ENCODE measurements around the gene CA5A. TPM values are rescaled to one million over a fixed set of nuclear protein-coding genes. Genes with fewer than 3 reads are reported as not detected.

Gene CA5A
- total RNA-seq, 2 donors from 2014 or later: not detected

DNA sequence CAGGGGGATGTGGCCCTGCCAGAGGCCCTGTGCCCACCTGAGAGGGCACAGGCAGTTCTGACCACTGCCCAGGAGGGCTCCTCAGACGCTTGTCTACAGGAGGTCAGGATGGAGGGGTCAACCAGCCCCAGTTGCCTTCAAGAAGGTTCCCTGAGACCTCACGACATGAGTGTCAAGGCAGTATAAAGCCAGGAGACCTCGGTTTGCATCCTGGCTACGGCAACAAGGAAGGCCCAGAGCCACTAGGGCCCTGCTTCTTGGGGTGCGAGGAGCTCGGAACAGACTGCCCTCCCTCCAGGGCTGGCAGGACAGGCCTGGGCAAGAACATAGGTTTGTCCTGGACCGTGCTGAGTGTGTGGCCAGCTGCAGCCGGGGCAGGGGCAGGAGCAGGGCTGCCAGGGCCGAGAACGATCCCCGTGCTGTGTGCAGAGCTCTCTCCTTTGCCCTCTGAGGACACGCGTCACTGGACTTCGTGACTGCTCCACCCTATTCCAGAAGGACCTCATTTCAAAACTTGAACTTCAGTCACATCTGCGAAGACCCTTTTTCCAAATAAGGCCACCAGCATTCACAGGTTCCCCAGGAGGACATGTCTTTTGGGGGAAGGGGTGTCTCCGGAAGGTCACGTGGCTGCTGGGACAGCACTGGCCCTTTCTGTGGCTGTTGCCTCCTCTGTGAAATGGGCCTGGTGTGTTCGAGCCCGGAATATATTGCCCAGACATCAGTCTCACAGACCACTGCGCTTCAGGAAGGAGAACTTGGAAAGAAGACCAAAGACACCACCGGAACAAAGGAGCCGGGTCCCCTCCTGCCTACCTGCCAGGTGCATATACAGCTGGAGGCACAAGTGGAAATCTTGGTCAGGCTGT lies 94.8 kb downstream of the CA5A start:
- no peaks in the 10 kb centered on the region for H3K4me1 ChIP-seq
- no peaks in the 10 kb centered on the region for H3K36me3 ChIP-seq
- H3K27me3 ChIP-seq: no peaks in the 10 kb centered on the region
- H3K9me3 ChIP-seq: no peaks in the 10 kb centered on the region
- H3K9ac ChIP-seq (ENCODE audit: low read depth in 2 of 2, low read length in 2 of 2): no peak overlapping the region
- no peak overlapping the region for H3K4me3 ChIP-seq
- DNase-seq: no peak
- TF ChIP-seq, protein P1, sequence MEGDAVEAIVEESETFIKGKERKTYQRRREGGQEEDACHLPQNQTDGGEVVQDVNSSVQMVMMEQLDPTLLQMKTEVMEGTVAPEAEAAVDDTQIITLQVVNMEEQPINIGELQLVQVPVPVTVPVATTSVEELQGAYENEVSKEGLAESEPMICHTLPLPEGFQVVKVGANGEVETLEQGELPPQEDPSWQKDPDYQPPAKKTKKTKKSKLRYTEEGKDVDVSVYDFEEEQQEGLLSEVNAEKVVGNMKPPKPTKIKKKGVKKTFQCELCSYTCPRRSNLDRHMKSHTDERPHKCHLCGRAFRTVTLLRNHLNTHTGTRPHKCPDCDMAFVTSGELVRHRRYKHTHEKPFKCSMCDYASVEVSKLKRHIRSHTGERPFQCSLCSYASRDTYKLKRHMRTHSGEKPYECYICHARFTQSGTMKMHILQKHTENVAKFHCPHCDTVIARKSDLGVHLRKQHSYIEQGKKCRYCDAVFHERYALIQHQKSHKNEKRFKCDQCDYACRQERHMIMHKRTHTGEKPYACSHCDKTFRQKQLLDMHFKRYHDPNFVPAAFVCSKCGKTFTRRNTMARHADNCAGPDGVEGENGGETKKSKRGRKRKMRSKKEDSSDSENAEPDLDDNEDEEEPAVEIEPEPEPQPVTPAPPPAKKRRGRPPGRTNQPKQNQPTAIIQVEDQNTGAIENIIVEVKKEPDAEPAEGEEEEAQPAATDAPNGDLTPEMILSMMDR (IDR thresholded peaks at IDR 0.05): no peak
- intact Hi-C loops (cut with DNase I): no loop called here
- H3K27ac ChIP-seq: no peak overlapping the region

- Histone ChIP-seq H3K27ac (no peak overlapping the region), H3K27me3 (no peaks in the 10 kb centered on the region), H3K9ac (ENCODE audit: low read depth in 2 of 2, low read length in 2 of 2) (no peak overlapping the region), H3K36me3 (no peaks in the 10 kb centered on the region), H3K9me3 (no peaks in the 10 kb centered on the region), H3K4me1 (no peaks in the 10 kb centered on the region), H3K4me3 (no peak overlapping the region)
- DNase-seq: no peak
- intact Hi-C loops (cut with DNase I): no loop called here
- TF ChIP-seq, protein P1 (IDR thresholded peaks at IDR 0.05): no peak
Measured at GRCh38 chr16:87840271-87840978, 95.9 kb downstream of the CA5A start.

- Histone ChIP-seq H3K36me3 (no peaks in the 10 kb centered on the region), H3K4me3 (no peak overlapping the region), H3K27me3 (no peaks in the 10 kb centered on the region), H3K4me1 (no peaks in the 10 kb centered on the region), H3K27ac (no peak overlapping the region), H3K9ac (ENCODE audit: low read depth in 2 of 2, low read length in 2 of 2) (no peak overlapping the region), H3K9me3 (no peaks in the 10 kb centered on the region)
- intact Hi-C loops (cut with DNase I): no loop called here
- TF ChIP-seq, protein P1 (IDR thresholded peaks at IDR 0.05): no peak
- DNase-seq: no peak
Measured at GRCh38 chr16:87839542-87840270, 96.6 kb downstream of the CA5A start.

DNA sequence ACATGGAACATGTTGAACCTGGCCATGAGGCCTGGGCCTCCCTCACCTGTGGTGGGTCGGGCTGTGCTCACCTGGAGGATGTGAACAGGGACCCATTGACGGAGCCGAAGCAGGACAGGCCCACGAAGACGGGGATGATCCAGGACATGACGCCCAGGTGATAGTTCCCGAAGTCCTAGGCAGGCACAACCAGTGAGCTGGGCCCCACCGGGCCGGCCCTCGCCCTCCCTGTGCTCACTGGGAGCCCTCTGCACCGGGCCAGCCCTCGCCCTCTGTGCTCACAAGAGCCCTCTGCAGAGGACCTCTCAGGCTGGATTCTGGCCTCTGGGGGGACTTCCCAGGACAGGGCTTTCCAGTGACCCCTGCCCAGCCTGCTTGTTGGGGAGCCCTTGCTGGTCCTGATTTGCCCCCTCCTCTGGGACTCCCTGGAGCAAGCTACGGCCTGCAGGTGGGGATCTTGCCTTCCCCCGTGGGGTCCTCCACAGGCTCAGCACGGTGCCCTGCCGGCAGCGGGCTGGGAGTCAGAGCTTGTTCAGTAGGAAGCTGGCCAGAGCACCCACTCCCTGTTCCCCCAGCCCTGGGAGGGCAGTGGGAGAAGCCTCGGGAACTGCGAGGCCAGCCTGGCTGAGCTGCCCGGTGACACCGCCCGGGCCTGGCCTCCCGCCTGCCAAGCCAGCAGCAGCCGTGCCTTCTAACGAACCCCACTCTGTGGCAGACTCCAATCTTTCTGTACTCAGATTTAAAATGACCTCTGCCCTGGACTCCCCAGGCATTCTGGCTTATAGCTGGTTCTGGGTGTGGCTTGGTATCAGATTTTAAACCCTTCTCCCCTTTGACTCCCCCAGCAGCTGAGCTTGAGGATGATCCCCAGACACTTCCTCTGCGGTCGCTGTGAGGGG lies 97.4 kb downstream of the CA5A start:
- no peaks in the 10 kb centered on the region for H3K36me3 ChIP-seq

More for the DNA sequence above, 97.4 kb downstream of the CA5A start:
- Histone ChIP-seq H3K4me3 (no peak overlapping the region), H3K9ac (ENCODE audit: low read depth in 2 of 2, low read length in 2 of 2) (peak overlapping the region in 1 of 2 donors; percentile 12), H3K27ac (no peak overlapping the region), H3K9me3 (no peaks in the 10 kb centered on the region), H3K27me3 (no peaks in the 10 kb centered on the region), H3K4me1 (no peaks in the 10 kb centered on the region)
- DNase-seq: no peak
- intact Hi-C loops (cut with DNase I): no loop called here
- TF ChIP-seq, protein P1 (IDR thresholded peaks at IDR 0.05): no peak

Other genes with a start within 250 kb of the CA5A start
- 10 to 100 TPM; 21.8 to 79.4 TPM for gene KLHDC4, start 170.5 kb downstream of the CA5A start, total RNA-seq
- 10 to 100 TPM in 1 of 2 donors, 1 to 10 TPM in 1; 9.5 to 26.2 TPM for gene SLC7A5, start 67.0 kb downstream of the CA5A start, total RNA-seq
- gene BANP, start 14.9 kb upstream of the CA5A start, total RNA-seq: 10 to 100 TPM; 18.6 to 29.7 TPM